ENCODE measurements around the gene TMEM163.

The TMEM163 gene

GRCh38 chr2:134413912-134414311, 304.9 kb downstream of the TMEM163 start:
- no peak for DNase-seq (ENCODE audit: low read depth in 2 of 2, low spot score in 1 of 2)

GRCh38 chr2:134413430-134413829, 305.4 kb downstream of the TMEM163 start:
- DNase-seq (ENCODE audit: low read depth in 2 of 2, low spot score in 1 of 2): no peak

DNA sequence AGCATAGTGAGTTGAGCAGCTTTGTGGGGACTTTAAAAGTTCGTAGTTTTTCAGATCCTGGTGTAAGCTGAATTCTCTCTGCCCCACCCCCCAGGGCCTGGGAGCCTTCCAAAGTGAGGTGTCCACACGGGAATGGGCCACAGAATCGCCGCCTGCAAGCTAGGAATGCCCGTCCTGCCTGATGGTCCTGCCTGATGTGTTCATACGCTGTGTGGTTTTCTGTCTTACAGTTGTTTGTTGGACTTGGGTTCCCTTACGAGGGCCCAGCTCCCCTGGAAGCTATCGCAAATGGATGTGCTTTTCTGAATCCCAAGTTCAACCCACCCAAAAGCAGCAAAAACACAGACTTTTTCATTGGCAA, 306.2 kb downstream of the TMEM163 start:
- DNase-seq (ENCODE audit: low read depth in 2 of 2, low spot score in 1 of 2): no peak

GRCh38 chr2:134411828-134412638, 306.8 kb downstream of the TMEM163 start:
- peak; percentile 10 to 30 for DNase-seq (ENCODE audit: low read depth in 2 of 2, low spot score in 1 of 2)

- DNase-seq (ENCODE audit: low read depth in 2 of 2, low spot score in 1 of 2): no peak
These were observed 307.4 kb downstream of the TMEM163 start for GRCh38 chr2:134411279-134411827.

- DNase-seq (ENCODE audit: low read depth in 2 of 2, low spot score in 1 of 2): no peak
These were observed 308.0 kb downstream of the TMEM163 start for GRCh38 chr2:134410831-134411231.

DNA sequence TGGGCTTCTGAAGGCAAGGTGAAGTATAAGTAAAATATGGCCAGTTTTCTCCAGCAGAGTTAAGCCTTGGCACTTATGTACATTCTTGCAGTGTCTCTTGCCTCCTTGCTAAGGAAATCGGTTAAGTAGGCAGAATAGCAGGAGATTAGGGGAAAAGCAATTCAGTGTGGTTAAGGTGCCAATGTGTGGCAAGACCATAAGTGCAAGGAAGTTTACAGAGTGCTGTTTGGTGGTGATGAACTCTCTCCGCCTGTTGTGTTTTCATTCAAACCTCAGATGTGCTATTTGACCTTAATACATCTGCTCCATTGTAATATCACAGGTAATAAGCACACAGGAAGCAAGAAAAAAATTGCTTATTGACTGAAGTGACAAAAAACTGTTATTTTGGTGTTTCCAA, 308.8 kb downstream of the TMEM163 start:
- no peak for DNase-seq (ENCODE audit: low read depth in 2 of 2, low spot score in 1 of 2)

- no peak for DNase-seq (ENCODE audit: low read depth in 2 of 2, low spot score in 1 of 2)
These were observed 310.0 kb downstream of the TMEM163 start for GRCh38 chr2:134408791-134409190.

DNA sequence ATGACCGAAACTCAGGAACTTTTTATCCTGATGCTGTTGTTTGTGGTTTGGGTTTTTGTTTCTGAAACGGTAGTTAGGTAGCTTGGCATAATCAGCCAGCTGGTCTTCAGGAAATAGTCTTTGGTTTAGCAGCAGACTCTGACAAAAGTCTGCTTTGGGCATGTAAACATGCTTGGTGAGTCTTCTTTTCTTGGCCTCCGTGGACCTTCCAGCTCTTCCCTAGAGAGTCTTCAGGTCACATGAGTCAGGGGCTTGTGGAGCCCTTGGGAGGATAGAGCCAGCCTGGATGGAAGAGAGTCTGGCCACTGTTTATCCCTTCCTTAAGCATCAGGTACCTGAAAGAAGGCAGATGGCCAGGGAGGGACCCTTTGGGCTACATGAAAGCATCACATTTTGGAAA, 310.4 kb downstream of the TMEM163 start:
- no peak for DNase-seq (ENCODE audit: low read depth in 2 of 2, low spot score in 1 of 2)

GRCh38 chr2:134407154-134407890, 311.5 kb downstream of the TMEM163 start:
- no peak for DNase-seq (ENCODE audit: low read depth in 2 of 2, low spot score in 1 of 2)

- DNase-seq (ENCODE audit: low read depth in 2 of 2, low spot score in 1 of 2): no peak
These were observed 312.1 kb downstream of the TMEM163 start for GRCh38 chr2:134406736-134407135.

- no peak for DNase-seq (ENCODE audit: low read depth in 2 of 2, low spot score in 1 of 2)
These were observed 312.5 kb downstream of the TMEM163 start for GRCh38 chr2:134406311-134406710.

Measured in stimulated activated CD8-positive, alpha-beta memory T cell treated with anti-CD3 and anti-CD28 coated beads, Interleukin-4, amount 100 ng/mL, for 4 hours (primary cell).